ENCODE measurements around the gene DGKZ.
"Not testable (repeated sequence)": the region's sequence is repeated elsewhere in the genome, so short reads cannot be mapped to it uniquely, and the experiment has no call there.

DGKZ gene

DNA sequence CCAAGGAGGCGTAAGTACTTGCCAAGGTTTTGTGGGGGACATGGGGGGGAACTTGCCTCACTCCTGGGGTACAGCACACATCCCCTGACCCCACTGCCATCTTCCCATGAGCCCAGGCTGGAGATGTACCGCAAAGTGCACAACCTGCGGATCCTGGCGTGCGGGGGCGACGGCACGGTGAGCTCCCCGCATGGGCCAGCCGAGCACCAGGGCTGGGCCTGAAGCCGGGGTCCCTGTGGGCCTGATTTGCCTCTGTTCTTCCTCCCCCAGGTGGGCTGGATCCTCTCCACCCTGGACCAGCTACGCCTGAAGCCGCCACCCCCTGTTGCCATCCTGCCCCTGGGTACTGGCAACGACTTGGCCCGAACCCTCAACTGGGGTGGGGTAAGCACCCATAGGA, 25.2 kb downstream of the DGKZ start:
- H3K79me1 ChIP-seq (ENCODE audit: low read length); H2AK5ac ChIP-seq (ENCODE audit: low read length); H3K27me3 ChIP-seq (ENCODE audit: insufficient read depth, low read length, poor library complexity); H2BK120ac ChIP-seq (ENCODE audit: low read depth, low read length); H3K4me2 ChIP-seq (ENCODE audit: low read length); H3K9ac ChIP-seq (ENCODE audit: low read length); H3K36me3 ChIP-seq (ENCODE audit: control insufficient read depth, insufficient read depth, low read length); H3K56ac ChIP-seq (ENCODE audit: low read length); H4K5ac ChIP-seq (ENCODE audit: low read length); H3K23ac ChIP-seq (ENCODE audit: low read length); H3K4me3 ChIP-seq (ENCODE audit: low read length); DNase-seq; H2BK5ac ChIP-seq (ENCODE audit: low read length); H3K4ac ChIP-seq (ENCODE audit: low read depth, low read length); H4K8ac ChIP-seq (ENCODE audit: low read depth, low read length); H2BK15ac ChIP-seq (replicated peaks; ENCODE audit: low read depth); H3K79me2 ChIP-seq (ENCODE audit: control insufficient read depth, insufficient read depth, low read length); H3K18ac ChIP-seq (ENCODE audit: low read length); H3K27ac ChIP-seq (ENCODE audit: low read depth, low read length); H3K4me1 ChIP-seq (ENCODE audit: control insufficient read depth, low read depth, low read length): not testable (repeated sequence)
- WGBS (ENCODE audit: extremely low coverage, insufficient coverage, low lambda C conversion rate): no CpG with 5 or more reads among the region's 15 CpGs

DNA sequence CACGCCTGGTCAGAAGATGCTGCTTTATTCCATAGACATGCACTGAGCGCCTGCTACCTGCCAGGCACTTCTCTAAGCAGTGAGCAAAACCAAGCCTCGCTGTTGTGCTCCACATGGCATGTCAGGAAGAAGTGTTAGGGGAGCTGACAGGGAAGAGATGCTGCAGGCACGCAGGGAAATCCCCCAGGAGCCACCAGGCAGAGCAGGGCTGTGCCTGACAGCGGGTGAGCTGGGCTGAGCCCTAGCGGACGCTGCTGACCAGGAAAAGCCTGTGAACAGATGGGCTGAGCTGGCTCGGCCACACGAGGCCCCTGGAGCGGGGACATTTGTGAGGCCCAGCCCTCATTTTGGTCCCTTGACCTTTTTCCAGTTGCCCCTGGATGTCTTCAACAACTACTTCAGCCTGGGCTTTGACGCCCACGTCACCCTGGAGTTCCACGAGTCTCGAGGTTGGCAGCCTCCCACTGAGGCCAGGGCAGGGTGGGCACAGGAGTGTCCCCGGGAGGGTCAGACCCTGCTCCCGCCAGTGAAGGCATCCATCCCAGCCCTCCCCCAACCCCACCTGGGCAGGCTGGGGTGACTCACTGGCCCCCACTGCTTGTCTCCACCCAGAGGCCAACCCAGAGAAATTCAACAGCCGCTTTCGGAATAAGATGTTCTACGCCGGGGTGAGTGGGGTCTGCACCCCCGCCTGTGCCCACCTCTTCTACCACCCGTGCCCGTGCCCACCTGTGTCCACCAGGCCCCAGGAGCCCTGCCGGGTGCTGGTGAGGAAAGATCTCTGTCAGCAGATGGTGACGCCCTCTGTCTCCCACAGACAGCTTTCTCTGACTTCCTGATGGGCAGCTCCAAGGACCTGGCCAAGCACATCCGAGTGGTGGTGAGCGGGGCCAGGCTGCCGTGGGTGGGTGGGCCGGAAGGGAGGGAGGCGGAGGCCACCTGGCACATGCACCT, 26.8 kb downstream of the DGKZ start:
- H2BK5ac ChIP-seq (ENCODE audit: low read length): no peak overlapping the region
- no peaks in the 10 kb centered on the region for H3K4me1 ChIP-seq (ENCODE audit: control insufficient read depth, low read depth, low read length)
- H3K4ac ChIP-seq (ENCODE audit: low read depth, low read length): no peak overlapping the region
- no peaks in the 10 kb centered on the region for H3K27me3 ChIP-seq (ENCODE audit: insufficient read depth, low read length, poor library complexity)
- peaks cover 4% of the 10 kb centered on the region for H3K36me3 ChIP-seq (ENCODE audit: control insufficient read depth, insufficient read depth, low read length)
- H4K5ac ChIP-seq (ENCODE audit: low read length): no peak overlapping the region
- no peak for DNase-seq
- H2AK5ac ChIP-seq (ENCODE audit: low read length): no peak overlapping the region
- H3K4me2 ChIP-seq (ENCODE audit: low read length): no peak overlapping the region
- no peak overlapping the region for H4K8ac ChIP-seq (ENCODE audit: low read depth, low read length)
- no peak overlapping the region for H3K9ac ChIP-seq (ENCODE audit: low read length)
- H2BK120ac ChIP-seq (ENCODE audit: low read depth, low read length): no peak overlapping the region
- H2BK15ac ChIP-seq (replicated peaks; ENCODE audit: low read depth): no peak overlapping the region
- no peak overlapping the region for H3K27ac ChIP-seq (ENCODE audit: low read depth, low read length)
- H3K23ac ChIP-seq (ENCODE audit: low read length): no peak overlapping the region
- no CpG with 5 or more reads among the region's 30 CpGs for WGBS (ENCODE audit: extremely low coverage, insufficient coverage, low lambda C conversion rate)
- H3K18ac ChIP-seq (ENCODE audit: low read length): no peak overlapping the region
- H3K4me3 ChIP-seq (ENCODE audit: low read length): no peak overlapping the region
- no peaks in the 10 kb centered on the region for H3K79me2 ChIP-seq (ENCODE audit: control insufficient read depth, insufficient read depth, low read length)
- no peaks in the 10 kb centered on the region for H3K79me1 ChIP-seq (ENCODE audit: low read length)
- H3K56ac ChIP-seq (ENCODE audit: low read length): no peak overlapping the region

DNA sequence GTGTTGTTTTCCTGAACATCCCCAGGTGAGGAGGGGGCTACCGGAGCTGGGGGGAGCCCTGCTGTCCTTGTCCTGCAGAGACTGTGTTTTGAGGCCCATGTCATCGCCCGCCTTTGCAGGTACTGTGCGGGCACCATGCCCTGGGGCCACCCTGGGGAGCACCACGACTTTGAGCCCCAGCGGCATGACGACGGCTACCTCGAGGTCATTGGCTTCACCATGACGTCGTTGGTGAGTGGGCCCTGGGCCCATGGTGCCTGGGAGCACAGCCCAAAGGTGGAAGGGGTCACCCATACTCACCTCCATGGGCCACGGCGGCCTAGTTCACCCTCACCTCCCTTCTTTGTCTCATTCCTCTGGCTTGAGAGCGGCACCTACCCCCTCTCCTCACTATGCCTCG, 27.6 kb downstream of the DGKZ start:
- no peaks in the 10 kb centered on the region for H3K79me1 ChIP-seq (ENCODE audit: low read length)
- WGBS (ENCODE audit: extremely low coverage, insufficient coverage, low lambda C conversion rate): no CpG with 5 or more reads among the region's 15 CpGs

DNA sequence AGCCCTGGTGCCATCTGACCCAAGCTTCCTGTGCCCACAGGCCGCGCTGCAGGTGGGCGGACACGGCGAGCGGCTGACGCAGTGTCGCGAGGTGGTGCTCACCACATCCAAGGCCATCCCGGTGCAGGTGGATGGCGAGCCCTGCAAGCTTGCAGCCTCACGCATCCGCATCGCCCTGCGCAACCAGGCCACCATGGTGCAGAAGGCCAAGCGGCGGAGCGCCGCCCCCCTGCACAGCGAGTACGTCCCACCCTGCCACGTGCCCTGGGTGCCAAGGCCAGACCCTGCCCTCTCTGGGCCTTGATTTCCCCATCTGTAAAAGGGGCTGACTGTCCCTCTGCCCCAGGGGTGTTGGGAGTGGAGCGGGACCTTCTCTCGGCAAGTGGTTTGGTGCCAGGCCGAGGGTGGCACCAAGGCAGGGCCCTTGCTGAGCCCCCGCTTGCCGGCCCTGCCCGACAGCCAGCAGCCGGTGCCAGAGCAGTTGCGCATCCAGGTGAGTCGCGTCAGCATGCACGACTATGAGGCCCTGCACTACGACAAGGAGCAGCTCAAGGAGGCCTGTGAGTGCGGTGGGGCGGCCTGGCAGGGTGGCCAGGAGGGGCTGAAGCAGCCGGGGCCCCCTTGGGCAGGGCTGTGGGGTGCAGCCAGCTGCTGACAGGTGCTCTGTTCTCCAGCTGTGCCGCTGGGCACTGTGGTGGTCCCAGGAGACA, 28.3 kb downstream of the DGKZ start:
- H3K27ac ChIP-seq (ENCODE audit: low read depth, low read length): no peak overlapping the region
- no peak overlapping the region for H3K23ac ChIP-seq (ENCODE audit: low read length)
- H3K27me3 ChIP-seq (ENCODE audit: insufficient read depth, low read length, poor library complexity): no peaks in the 10 kb centered on the region
- H3K56ac ChIP-seq (ENCODE audit: low read length): no peak overlapping the region
- H3K4me2 ChIP-seq (ENCODE audit: low read length): no peak overlapping the region
- whole genome bisulfite sequencing (ENCODE audit: extremely low coverage, insufficient coverage, low lambda C conversion rate): no CpG with 5 or more reads among the region's 38 CpGs
- no peaks in the 10 kb centered on the region for H3K79me1 ChIP-seq (ENCODE audit: low read length)
- H2AK5ac ChIP-seq (ENCODE audit: low read length): no peak overlapping the region
- peaks cover 4% of the 10 kb centered on the region for H3K36me3 ChIP-seq (ENCODE audit: control insufficient read depth, insufficient read depth, low read length)
- H2BK120ac ChIP-seq (ENCODE audit: low read depth, low read length): no peak overlapping the region
- no peak overlapping the region for H4K8ac ChIP-seq (ENCODE audit: low read depth, low read length)
- H3K9ac ChIP-seq (ENCODE audit: low read length): no peak overlapping the region
- no peak for DNase-seq
- H2BK5ac ChIP-seq (ENCODE audit: low read length): no peak overlapping the region
- H3K4me1 ChIP-seq (ENCODE audit: control insufficient read depth, low read depth, low read length): no peaks in the 10 kb centered on the region
- no peak overlapping the region for H2BK15ac ChIP-seq (replicated peaks; ENCODE audit: low read depth)
- H3K18ac ChIP-seq (ENCODE audit: low read length): no peak overlapping the region
- H3K4ac ChIP-seq (ENCODE audit: low read depth, low read length): no peak overlapping the region
- H3K4me3 ChIP-seq (ENCODE audit: low read length): no peak overlapping the region
- no peak overlapping the region for H4K5ac ChIP-seq (ENCODE audit: low read length)
- H3K79me2 ChIP-seq (ENCODE audit: control insufficient read depth, insufficient read depth, low read length): no peaks in the 10 kb centered on the region

More for the DNA sequence above, 27.6 kb downstream of the DGKZ start:
- H3K36me3 ChIP-seq (ENCODE audit: control insufficient read depth, insufficient read depth, low read length): peaks cover 4% of the 10 kb centered on the region
- H3K23ac ChIP-seq (ENCODE audit: low read length): no peak overlapping the region
- no peaks in the 10 kb centered on the region for H3K27me3 ChIP-seq (ENCODE audit: insufficient read depth, low read length, poor library complexity)
- H2BK120ac ChIP-seq (ENCODE audit: low read depth, low read length): no peak overlapping the region
- no peak overlapping the region for H4K5ac ChIP-seq (ENCODE audit: low read length)
- no peak overlapping the region for H3K27ac ChIP-seq (ENCODE audit: low read depth, low read length)
- H3K18ac ChIP-seq (ENCODE audit: low read length): no peak overlapping the region
- DNase-seq: no peak
- no peak overlapping the region for H4K8ac ChIP-seq (ENCODE audit: low read depth, low read length)
- no peak overlapping the region for H2AK5ac ChIP-seq (ENCODE audit: low read length)
- no peak overlapping the region for H3K4me3 ChIP-seq (ENCODE audit: low read length)
- H3K4me2 ChIP-seq (ENCODE audit: low read length): no peak overlapping the region
- H2BK5ac ChIP-seq (ENCODE audit: low read length): no peak overlapping the region
- no peak overlapping the region for H3K9ac ChIP-seq (ENCODE audit: low read length)
- H3K79me2 ChIP-seq (ENCODE audit: control insufficient read depth, insufficient read depth, low read length): no peaks in the 10 kb centered on the region
- H3K4me1 ChIP-seq (ENCODE audit: control insufficient read depth, low read depth, low read length): no peaks in the 10 kb centered on the region
- H2BK15ac ChIP-seq (replicated peaks; ENCODE audit: low read depth): no peak overlapping the region
- H3K4ac ChIP-seq (ENCODE audit: low read depth, low read length): no peak overlapping the region
- H3K56ac ChIP-seq (ENCODE audit: low read length): no peak overlapping the region

DNA sequence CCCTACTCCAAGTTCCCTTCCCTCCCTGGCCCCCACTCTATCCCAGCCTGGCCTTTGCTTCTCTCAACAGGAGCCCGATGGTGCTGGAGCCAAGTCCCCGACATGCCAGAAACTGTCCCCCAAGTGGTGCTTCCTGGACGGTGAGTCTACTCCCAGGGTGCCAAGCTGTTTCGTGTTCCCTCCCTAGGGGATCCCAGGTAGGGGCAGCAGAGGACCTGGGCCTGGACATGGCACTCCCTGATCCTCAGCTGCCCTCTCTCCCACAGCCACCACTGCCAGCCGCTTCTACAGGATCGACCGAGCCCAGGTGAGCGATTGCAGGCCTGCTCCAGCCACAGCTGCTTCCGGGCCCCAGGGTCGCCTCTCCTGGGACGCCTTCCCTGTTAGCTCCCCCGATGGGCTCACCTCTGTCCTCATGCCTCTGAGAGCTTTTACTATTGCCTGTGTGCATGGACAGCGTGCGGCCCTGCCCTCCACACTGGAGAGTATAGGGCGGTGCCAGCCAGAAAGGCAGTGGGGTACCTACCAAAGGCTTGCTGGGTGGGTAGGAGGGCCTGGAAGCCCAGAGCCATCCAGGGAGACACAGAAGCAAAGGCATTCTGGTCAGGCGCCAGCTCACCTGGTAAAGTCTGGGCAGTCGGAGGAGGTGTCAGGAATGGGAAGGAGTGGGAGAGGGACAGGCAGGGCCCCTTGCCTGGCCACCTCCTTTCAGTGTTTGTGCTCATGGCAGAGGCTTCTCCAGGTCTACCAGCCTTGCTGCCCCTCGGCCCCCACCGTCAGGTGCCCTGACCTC, 29.2 kb downstream of the DGKZ start:
- Histone ChIP-seq H3K9ac (ENCODE audit: low read length) (no peak overlapping the region), H3K27me3 (ENCODE audit: insufficient read depth, low read length, poor library complexity) (no peaks in the 10 kb centered on the region), H3K18ac (ENCODE audit: low read length) (no peak overlapping the region), H3K79me2 (ENCODE audit: control insufficient read depth, insufficient read depth, low read length) (no peaks in the 10 kb centered on the region), H3K4ac (ENCODE audit: low read depth, low read length) (no peak overlapping the region), H3K4me2 (ENCODE audit: low read length) (no peak overlapping the region), H3K79me1 (ENCODE audit: low read length) (no peaks in the 10 kb centered on the region), H3K23ac (ENCODE audit: low read length) (no peak overlapping the region), H2BK5ac (ENCODE audit: low read length) (no peak overlapping the region), H2BK15ac (replicated peaks; ENCODE audit: low read depth) (no peak overlapping the region), H3K4me3 (ENCODE audit: low read length) (no peak overlapping the region), H3K4me1 (ENCODE audit: control insufficient read depth, low read depth, low read length) (no peaks in the 10 kb centered on the region), H3K27ac (ENCODE audit: low read depth, low read length) (no peak overlapping the region), H3K56ac (ENCODE audit: low read length) (no peak overlapping the region), H3K36me3 (ENCODE audit: control insufficient read depth, insufficient read depth, low read length) (peaks cover 4% of the 10 kb centered on the region), H2AK5ac (ENCODE audit: low read length) (no peak overlapping the region), H4K5ac (ENCODE audit: low read length) (no peak overlapping the region), H4K8ac (ENCODE audit: low read depth, low read length) (no peak overlapping the region), H2BK120ac (ENCODE audit: low read depth, low read length) (no peak overlapping the region)
- no CpG with 5 or more reads among the region's 19 CpGs for WGBS (ENCODE audit: extremely low coverage, insufficient coverage, low lambda C conversion rate)
- DNase-seq: no peak

Measured in mesendoderm (in vitro differentiated cells).